ENCODE data around the gene OSBPL5.

DNA sequence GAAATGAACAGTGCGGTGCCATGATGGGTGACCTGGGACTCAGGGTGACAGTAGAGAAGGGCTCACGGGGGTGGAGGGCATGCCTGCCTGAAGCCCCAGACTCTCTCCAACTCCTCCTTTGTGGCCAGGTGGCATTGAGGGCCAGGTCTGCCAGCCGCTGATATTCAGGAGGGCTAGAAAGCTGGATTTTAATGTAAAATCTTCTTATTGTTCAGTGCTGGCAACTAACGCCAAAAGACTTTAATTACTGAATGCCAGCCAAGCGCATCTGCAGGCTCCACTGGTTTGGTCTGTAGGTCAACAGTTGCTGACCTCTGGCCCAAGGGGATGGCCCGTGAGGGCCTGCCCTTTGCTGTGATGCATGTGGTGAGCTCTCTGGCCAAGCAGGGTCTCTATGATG is 43.2 kb upstream of the OSBPL5 start:
- TF ChIP-seq EZH2phosphoT487 (IDR thresholded peaks at IDR 0.05; ENCODE audit: borderline replicate concordance, low read length) = no peak
- TF ChIP-seq CTCF (conservative IDR thresholded peaks at IDR 0.05; ENCODE audit: low read depth, low read length) = no peak
- TF ChIP-seq EZH2 (IDR thresholded peaks at IDR 0.05; ENCODE audit: low read length, unreplicated experiment) = no peak
